H9 (cell line): ENCODE data around the gene RNF111. TPM values are rescaled to one million over a fixed set of nuclear protein-coding genes. Genes with fewer than 3 reads are reported as not detected.
A peak's percentile ranks its signal among the peaks of the same experiment; 100 is the strongest.

Source experiments
- DNase-seq: peaks from one replicate; pipeline ENCODE4 v3.0.0-alpha.2; 2017
- H2AFZ ChIP-seq: one replicate; pipeline ENCODE4 v1.6.1; 2013; ENCODE audit warnings: mild to moderate bottlenecking, low read length, control low read depth, moderate library complexity
- H2AK5ac ChIP-seq: 2 replicates; pipeline ENCODE4 v1.6.1; 2013; ENCODE audit warnings: low read length, control low read depth, mixed read lengths; ENCODE audit not compliant: insufficient read length
- H2BK120ac ChIP-seq: one replicate; pipeline ENCODE4 v1.6.1; 2013; ENCODE audit warnings: low read depth, mild to moderate bottlenecking, low read length, control low read depth, inconsistent platforms; ENCODE audit not compliant: poor library complexity, severe bottlenecking
- H2BK12ac ChIP-seq: 2 replicates; pipeline ENCODE4 v1.6.1; 2013; ENCODE audit warnings: low read length, control low read depth, mixed read lengths, low read depth; ENCODE audit not compliant: insufficient read length
- H2BK15ac ChIP-seq: 2 replicates; pipeline ENCODE4 v1.6.1; 2013; ENCODE audit warnings: low read depth, low read length, control low read depth
- H2BK20ac ChIP-seq: one replicate; pipeline ENCODE4 v1.6.1; 2013; ENCODE audit warnings: low read depth, mild to moderate bottlenecking, low read length, control low read depth, inconsistent platforms; ENCODE audit not compliant: poor library complexity, severe bottlenecking
- H2BK5ac ChIP-seq: 2 replicates; pipeline ENCODE4 v1.6.1; 2013; ENCODE audit warnings: low read length, control low read depth, mixed read lengths; ENCODE audit not compliant: insufficient read length
- H3K14ac ChIP-seq: 2 replicates; pipeline ENCODE4 v1.6.1; 2013; ENCODE audit warnings: low read length, control low read depth; ENCODE audit not compliant: insufficient read depth
- H3K18ac ChIP-seq: 2 replicates; pipeline ENCODE4 v1.6.1; 2013; ENCODE audit warnings: low read depth, mild to moderate bottlenecking, mixed read lengths, low read length, control low read depth; ENCODE audit not compliant: insufficient read length
- H3K23ac ChIP-seq: 2 replicates; pipeline ENCODE4 v1.6.1; 2013; ENCODE audit warnings: low read length, control low read depth, mixed read lengths, low read depth; ENCODE audit not compliant: insufficient read length
- H3K23me2 ChIP-seq: 2 replicates; pipeline ENCODE4 v1.6.1; 2013; ENCODE audit warnings: low read depth, mild to moderate bottlenecking, mixed read lengths, low read length, control low read depth; ENCODE audit not compliant: insufficient read length, poor library complexity, severe bottlenecking
- H3K27ac ChIP-seq: 2 replicates; pipeline ENCODE4 v1.5.1; 2013; ENCODE audit warnings: low read length, control low read depth, mixed read lengths, low read depth; ENCODE audit not compliant: insufficient read length
- H3K27me3 ChIP-seq: 2 replicates; pipeline ENCODE4 v1.6.1; 2013; ENCODE audit warnings: low read length, control low read depth, inconsistent platforms; ENCODE audit not compliant: insufficient read depth
- H3K4ac ChIP-seq: 2 replicates; pipeline ENCODE4 v1.6.1; 2013; ENCODE audit warnings: low read depth, mild to moderate bottlenecking, control low read depth, inconsistent platforms, low read length, moderate library complexity
- H3K4me1 ChIP-seq: 2 replicates; pipeline ENCODE4 v1.6.1; 2013; ENCODE audit warnings: low read length, control low read depth, inconsistent platforms; ENCODE audit not compliant: insufficient read depth
- H3K4me2 ChIP-seq: 2 replicates; pipeline ENCODE4 v1.6.1; 2013; ENCODE audit warnings: low read length, control low read depth, mixed read lengths; ENCODE audit not compliant: insufficient read length, insufficient read depth
- H3K56ac ChIP-seq: 2 replicates; pipeline ENCODE4 v1.6.1; 2013; ENCODE audit warnings: low read depth, mild to moderate bottlenecking, mixed read lengths, low read length, control low read depth; ENCODE audit not compliant: insufficient read length
- H3K79me1 ChIP-seq: 2 replicates; pipeline ENCODE4 v1.6.1; 2013; ENCODE audit warnings: low read depth, mild to moderate bottlenecking, moderate library complexity, low read length, control low read depth, inconsistent platforms; ENCODE audit not compliant: insufficient read depth, poor library complexity, severe bottlenecking
- H3K79me2 ChIP-seq: 2 replicates; pipeline ENCODE4 v1.6.1; 2013; ENCODE audit warnings: low read length, control low read depth, inconsistent platforms; ENCODE audit not compliant: insufficient read depth
- H3K9ac ChIP-seq: 2 replicates; pipeline ENCODE4 v1.6.1; 2013; ENCODE audit warnings: low read length, control low read depth, mixed read lengths; ENCODE audit not compliant: insufficient read length; ENCODE audit errors: extremely low read depth
- H3K9me3 ChIP-seq: one replicate; pipeline ENCODE4 v1.6.1; 2013; ENCODE audit warnings: low read depth, low read length, inconsistent platforms; ENCODE audit not compliant: control insufficient read depth
- H3T11ph ChIP-seq: one replicate; pipeline ENCODE4 v1.6.1; 2013; ENCODE audit warnings: mild to moderate bottlenecking, low read length, control low read depth, inconsistent platforms
- H4K20me1 ChIP-seq: one replicate; pipeline ENCODE4 v1.6.1; 2013; ENCODE audit not compliant: control insufficient read depth, insufficient read length, insufficient read depth
- H4K5ac ChIP-seq: 2 replicates; pipeline ENCODE4 v1.6.1; 2013; ENCODE audit warnings: low read depth, mild to moderate bottlenecking, mixed read lengths, low read length, control low read depth; ENCODE audit not compliant: insufficient read length
- H4K8ac ChIP-seq: replicated peaks from 2 replicates; pipeline ENCODE4 v1.6.1; 2013; ENCODE audit warnings: low read length, control low read depth, mixed read lengths, low read depth; ENCODE audit not compliant: insufficient read length
- H4K91ac ChIP-seq: 2 replicates; pipeline ENCODE4 v1.6.1; 2013; ENCODE audit warnings: low read depth, mild to moderate bottlenecking, moderate library complexity, mixed read lengths, low read length, control low read depth; ENCODE audit not compliant: insufficient read length
- H3K27ac Mint-ChIP-seq, 3 experiments: 2 replicates in 2 of 3; 3 replicates in 1 of 3; pipeline ENCODE4 v1.8.0; 2020 to 2021; ENCODE audit warnings: mixed read lengths in 3 of 3, mild to moderate bottlenecking in 1 of 3, moderate library complexity in 1 of 3
- H3K27me3 Mint-ChIP-seq: 2 replicates; pipeline ENCODE4 v1.8.0; 2021; ENCODE audit warnings: low read depth, mild to moderate bottlenecking, moderate library complexity, mixed read lengths
- H3K36me3 Mint-ChIP-seq, 3 experiments: 2 replicates in 2 of 3; 3 replicates in 1 of 3; pipeline ENCODE4 v1.8.0; 2020 to 2021; ENCODE audit warnings: low read depth in 3 of 3, mixed read lengths in 3 of 3; ENCODE audit not compliant: insufficient read depth in 1 of 3
- H3K4me1 Mint-ChIP-seq, 2 experiments: 2 replicates each; pipeline ENCODE4 v1.8.0; 2020; ENCODE audit warnings: mixed read lengths in 2 of 2
- H3K4me3 Mint-ChIP-seq, 2 experiments: 2 replicates in 1 of 2; 3 replicates in 1 of 2; pipeline ENCODE4 v1.8.0; 2020 to 2021; ENCODE audit warnings: mild to moderate bottlenecking in 2 of 2, mixed read lengths in 2 of 2, moderate library complexity in 1 of 2
- H3K9me3 Mint-ChIP-seq, 2 experiments: 2 replicates in 1 of 2; 3 replicates in 1 of 2; pipeline ENCODE4 v1.8.0; 2020; ENCODE audit warnings: mild to moderate bottlenecking in 2 of 2, mixed read lengths in 2 of 2, moderate library complexity in 1 of 2
- WGBS: extraction: QIAGEN DNeasy Blood & Tissue Kit; methylation state at CpG from one replicate; pipeline ENCODE4 v1.1.7; 2013; ENCODE audit warnings: missing lambda C conversion rate, low lambda C conversion rate, mixed read lengths; ENCODE audit not compliant: insufficient read length; ENCODE audit errors: extremely low coverage; 5-methylcytosine and 5-hydroxymethylcytosine counted together
- total RNA-seq: library from RNA; stranded (reverse); gene quantifications from 2 replicates; pipeline ENCODE4 v1.2.1, GENCODE V29; 2021
- TF ChIP-seq, protein P1 (sequence below): fragments of 200-600 bp; sonication (generic); conservative IDR thresholded peaks from 3 replicates; pipeline ENCODE4 v1.8.0; 2021; ENCODE audit warnings: antibody characterized with exemption, mild to moderate bottlenecking

The RNF111 gene
- total RNA-seq, 1 experiment from 2014 or later = 28.0 TPM

DNA sequence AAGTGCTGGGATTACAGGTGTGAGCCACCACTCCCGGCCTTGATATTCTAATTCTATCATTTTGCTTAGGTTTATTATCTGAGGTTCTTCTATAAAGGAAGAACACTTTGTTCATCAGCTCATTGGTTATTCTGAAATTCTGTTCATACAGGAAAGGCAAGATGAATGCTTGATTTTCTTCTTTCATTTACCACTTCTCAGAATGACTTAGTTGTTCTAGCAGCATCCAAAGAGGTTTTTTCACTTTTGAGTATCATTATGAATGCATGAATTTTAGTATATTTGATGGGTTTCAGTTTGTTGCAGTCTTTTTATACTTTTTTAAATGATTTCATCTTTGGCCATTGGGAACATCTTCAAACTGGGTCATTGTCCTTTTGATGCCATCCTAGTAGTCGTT, 51.8 kb downstream of the RNF111 start:
- Histone ChIP-seq H4K8ac (no peak overlapping the region), H3K9ac (no peak overlapping the region), H2AK5ac (no peak overlapping the region), H3K79me2 (no peaks in the 10 kb centered on the region; the same call in 1 of the 2 replicates), H3K27ac (no peak overlapping the region), H3K79me1 (peaks cover 6% of the 10 kb centered on the region), H3K9me3 (no peaks in the 10 kb centered on the region), H3K23me2 (no peaks in the 10 kb centered on the region), H4K5ac (no peak overlapping the region), H3K4me2 (no peak overlapping the region), H2BK5ac (no peak overlapping the region), H2BK120ac (no peak overlapping the region), H3K14ac (no peak overlapping the region), H2BK12ac (no peak overlapping the region), H3K18ac (no peak overlapping the region), H3K56ac (no peak overlapping the region), H4K20me1 (no peaks in the 10 kb centered on the region), H3T11ph (no peak overlapping the region), H2BK15ac (no peak overlapping the region), H2AFZ (no peak overlapping the region), H3K23ac (no peak overlapping the region), H4K91ac (no peak overlapping the region), H3K4ac (no peak overlapping the region), H3K27me3 (no peaks in the 10 kb centered on the region), H3K4me1 (no peaks in the 10 kb centered on the region), H2BK20ac (no peak overlapping the region)
- Mint-ChIP-seq H3K27ac (0 out of 7 replicates have a peak overlapping the region, but pooled peaks of 1 of the 3 experiments have one; percentile 23), H3K36me3 (peaks cover 13 to 28% (median 26%) of the 10 kb centered on the region in 3 experiments; a peak in 6 of 7 replicates), H3K4me3 (no peak overlapping the region), H3K9me3 (peaks cover 2 to 3% of the 10 kb centered on the region in 2 experiments; a peak in 2 of 5 replicates), H3K27me3 (no peaks in the 10 kb centered on the region), H3K4me1 (no peaks in the 10 kb centered on the region)
- WGBS = no CpG with 5 or more reads among the region's 2 CpGs
- TF ChIP-seq, protein P1, sequence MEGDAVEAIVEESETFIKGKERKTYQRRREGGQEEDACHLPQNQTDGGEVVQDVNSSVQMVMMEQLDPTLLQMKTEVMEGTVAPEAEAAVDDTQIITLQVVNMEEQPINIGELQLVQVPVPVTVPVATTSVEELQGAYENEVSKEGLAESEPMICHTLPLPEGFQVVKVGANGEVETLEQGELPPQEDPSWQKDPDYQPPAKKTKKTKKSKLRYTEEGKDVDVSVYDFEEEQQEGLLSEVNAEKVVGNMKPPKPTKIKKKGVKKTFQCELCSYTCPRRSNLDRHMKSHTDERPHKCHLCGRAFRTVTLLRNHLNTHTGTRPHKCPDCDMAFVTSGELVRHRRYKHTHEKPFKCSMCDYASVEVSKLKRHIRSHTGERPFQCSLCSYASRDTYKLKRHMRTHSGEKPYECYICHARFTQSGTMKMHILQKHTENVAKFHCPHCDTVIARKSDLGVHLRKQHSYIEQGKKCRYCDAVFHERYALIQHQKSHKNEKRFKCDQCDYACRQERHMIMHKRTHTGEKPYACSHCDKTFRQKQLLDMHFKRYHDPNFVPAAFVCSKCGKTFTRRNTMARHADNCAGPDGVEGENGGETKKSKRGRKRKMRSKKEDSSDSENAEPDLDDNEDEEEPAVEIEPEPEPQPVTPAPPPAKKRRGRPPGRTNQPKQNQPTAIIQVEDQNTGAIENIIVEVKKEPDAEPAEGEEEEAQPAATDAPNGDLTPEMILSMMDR = no peak
- no peak for DNase-seq
